ENCODE data around the gene CCDC83.
"Not testable (repeated sequence)": the region's sequence is repeated elsewhere in the genome, so short reads cannot be mapped to it uniquely, and the experiment has no call there.

The CCDC83 gene

GRCh38 chr11:85950317-85951048 lies 95.3 kb downstream of the CCDC83 start:
- TF ChIP-seq CTCF (IDR thresholded peaks at IDR 0.05; ENCODE audit: control insufficient read depth, insufficient read depth, low read depth, low read length, missing control alignments) = no peak
- no peak for DNase-seq (ENCODE audit: low read depth)
- no peak overlapping the region for H3K4me3 ChIP-seq (ENCODE audit: control insufficient read depth, low read depth, low read length)

GRCh38 chr11:85951049-85951405 lies 95.8 kb downstream of the CCDC83 start:
- no peak for TF ChIP-seq CTCF (IDR thresholded peaks at IDR 0.05; ENCODE audit: control insufficient read depth, insufficient read depth, low read depth, low read length, missing control alignments)
- no peak overlapping the region for H3K4me3 ChIP-seq (ENCODE audit: control insufficient read depth, low read depth, low read length)

GRCh38 chr11:85951428-85952107 lies 96.4 kb downstream of the CCDC83 start:
- no peak for DNase-seq (ENCODE audit: low read depth)
- no peak overlapping the region for H3K4me3 ChIP-seq (ENCODE audit: control insufficient read depth, low read depth, low read length)
- TF ChIP-seq CTCF (IDR thresholded peaks at IDR 0.05; ENCODE audit: control insufficient read depth, insufficient read depth, low read depth, low read length, missing control alignments) = no peak

More at GRCh38 chr11:85951049-85951405, 95.8 kb downstream of the CCDC83 start:
- no peak for DNase-seq (ENCODE audit: low read depth)

- not testable (repeated sequence) for H3K4me3 ChIP-seq (ENCODE audit: control insufficient read depth, low read depth, low read length); DNase-seq (ENCODE audit: low read depth)
Observed at GRCh38 chr11:85952108-85952485, 96.9 kb downstream of the CCDC83 start.

GRCh38 chr11:85953491-85954143 lies 98.4 kb downstream of the CCDC83 start:
- TF ChIP-seq CTCF (IDR thresholded peaks at IDR 0.05; ENCODE audit: control insufficient read depth, insufficient read depth, low read depth, low read length, missing control alignments) = no peak
- no peak overlapping the region for H3K4me3 ChIP-seq (ENCODE audit: control insufficient read depth, low read depth, low read length)
- DNase-seq (ENCODE audit: low read depth) = peak; percentile 67

GRCh38 chr11:85955531-85955930 lies 100.3 kb downstream of the CCDC83 start:
- TF ChIP-seq CTCF (IDR thresholded peaks at IDR 0.05; ENCODE audit: control insufficient read depth, insufficient read depth, low read depth, low read length, missing control alignments) = no peak
- no peak overlapping the region for H3K4me3 ChIP-seq (ENCODE audit: control insufficient read depth, low read depth, low read length)
- no peak for DNase-seq (ENCODE audit: low read depth)

GRCh38 chr11:85960678-85961077 lies 105.5 kb downstream of the CCDC83 start:
- no peak for DNase-seq (ENCODE audit: low read depth)
- TF ChIP-seq CTCF (IDR thresholded peaks at IDR 0.05; ENCODE audit: control insufficient read depth, insufficient read depth, low read depth, low read length, missing control alignments) = no peak
- no peak overlapping the region for H3K4me3 ChIP-seq (ENCODE audit: control insufficient read depth, low read depth, low read length)
